Measurements from ENCODE around the gene FLRT1.

GRCh38 chr11:64004590-64004984 lies 31.1 kb upstream of the FLRT1 start:
- TF ChIP-seq CTCF (IDR thresholded peaks at IDR 0.05) (no peak), POLR2A (IDR thresholded peaks at IDR 0.05) (no peak), POLR2AphosphoS5 (IDR thresholded peaks at IDR 0.05) (no peak)
